Stimulated activated CD4-positive, alpha-beta T cell treated with anti-CD3 and anti-CD28 coated beads, Interleukin-1b, Interleukin-23, amount 100 ng/mL, for 48 hours (primary cell): ENCODE results near the gene TBC1D2.
"Not testable (repeated sequence)": the region's sequence is repeated elsewhere in the genome, so short reads cannot be mapped to it uniquely, and the experiment has no call there.

Experiments
- DNase-seq: peaks from one replicate; pipeline ENCODE4 v3.0.0-alpha.2; 2020

The TBC1D2 gene, protein sequence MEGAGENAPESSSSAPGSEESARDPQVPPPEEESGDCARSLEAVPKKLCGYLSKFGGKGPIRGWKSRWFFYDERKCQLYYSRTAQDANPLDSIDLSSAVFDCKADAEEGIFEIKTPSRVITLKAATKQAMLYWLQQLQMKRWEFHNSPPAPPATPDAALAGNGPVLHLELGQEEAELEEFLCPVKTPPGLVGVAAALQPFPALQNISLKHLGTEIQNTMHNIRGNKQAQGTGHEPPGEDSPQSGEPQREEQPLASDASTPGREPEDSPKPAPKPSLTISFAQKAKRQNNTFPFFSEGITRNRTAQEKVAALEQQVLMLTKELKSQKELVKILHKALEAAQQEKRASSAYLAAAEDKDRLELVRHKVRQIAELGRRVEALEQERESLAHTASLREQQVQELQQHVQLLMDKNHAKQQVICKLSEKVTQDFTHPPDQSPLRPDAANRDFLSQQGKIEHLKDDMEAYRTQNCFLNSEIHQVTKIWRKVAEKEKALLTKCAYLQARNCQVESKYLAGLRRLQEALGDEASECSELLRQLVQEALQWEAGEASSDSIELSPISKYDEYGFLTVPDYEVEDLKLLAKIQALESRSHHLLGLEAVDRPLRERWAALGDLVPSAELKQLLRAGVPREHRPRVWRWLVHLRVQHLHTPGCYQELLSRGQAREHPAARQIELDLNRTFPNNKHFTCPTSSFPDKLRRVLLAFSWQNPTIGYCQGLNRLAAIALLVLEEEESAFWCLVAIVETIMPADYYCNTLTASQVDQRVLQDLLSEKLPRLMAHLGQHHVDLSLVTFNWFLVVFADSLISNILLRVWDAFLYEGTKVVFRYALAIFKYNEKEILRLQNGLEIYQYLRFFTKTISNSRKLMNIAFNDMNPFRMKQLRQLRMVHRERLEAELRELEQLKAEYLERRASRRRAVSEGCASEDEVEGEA

DNA sequence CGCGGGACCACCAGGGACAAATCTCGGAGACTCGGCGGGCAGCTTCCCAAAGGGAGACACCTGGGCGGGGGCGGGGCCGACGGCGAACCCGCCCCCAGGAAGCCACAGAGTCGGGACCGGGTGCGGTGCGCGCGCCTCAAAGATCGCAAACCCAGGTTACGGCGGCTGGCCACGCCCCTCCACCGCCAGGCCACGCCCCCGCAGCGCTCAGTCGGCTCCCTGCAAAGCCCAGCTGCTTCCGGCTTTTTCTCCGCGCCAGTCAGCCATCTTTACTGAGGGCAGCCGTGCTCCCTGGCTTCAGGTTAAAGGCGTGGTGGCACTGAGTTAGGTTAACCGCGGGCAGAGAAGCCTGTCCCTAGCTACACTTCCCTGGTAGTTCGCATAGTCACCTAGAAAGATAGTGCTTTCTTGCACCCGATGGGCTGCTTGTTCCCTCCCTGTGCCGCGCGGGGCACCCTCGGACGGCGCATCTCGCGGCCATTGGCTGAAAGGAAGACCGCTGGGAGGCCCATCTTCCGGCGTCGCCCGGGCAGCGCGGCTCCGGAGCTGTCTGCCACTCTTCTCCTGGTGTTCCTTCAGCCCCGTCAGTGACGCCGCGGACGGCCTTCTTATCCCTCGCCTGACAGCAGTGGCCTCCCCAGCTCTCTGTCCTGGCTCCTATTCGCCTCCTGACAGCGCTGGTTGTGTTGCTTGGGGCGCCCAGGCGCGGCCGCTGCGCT lies at the start of gene TBC1D2:
TBC1D2 (minus strand) TSS at position 72 of the 719 bp plus-strand sequence. CDS start 108 bp downstream, outside the sequence.
- peak; percentile 96 for DNase-seq

DNA sequence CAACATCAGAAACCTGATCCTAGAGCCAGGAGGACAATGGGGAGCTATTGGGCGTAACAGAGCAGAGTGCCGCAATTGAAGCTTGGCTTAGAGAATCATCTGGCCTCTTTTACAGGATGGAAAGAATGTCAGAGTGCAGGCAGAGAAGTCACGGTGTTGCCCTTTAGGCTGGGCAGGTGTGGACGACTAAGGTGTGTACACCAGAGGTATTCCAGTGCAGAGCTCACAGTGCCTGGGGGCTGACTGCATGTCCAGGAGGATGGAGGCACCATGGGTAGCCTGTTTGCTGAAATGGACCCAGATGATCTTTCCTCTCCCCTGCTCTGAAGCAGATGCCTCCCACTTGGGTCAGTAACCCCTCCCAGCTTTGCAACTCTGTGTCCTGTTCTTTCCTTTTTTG lies 48.9 kb upstream of the TBC1D2 start:
- no peak for DNase-seq

DNA sequence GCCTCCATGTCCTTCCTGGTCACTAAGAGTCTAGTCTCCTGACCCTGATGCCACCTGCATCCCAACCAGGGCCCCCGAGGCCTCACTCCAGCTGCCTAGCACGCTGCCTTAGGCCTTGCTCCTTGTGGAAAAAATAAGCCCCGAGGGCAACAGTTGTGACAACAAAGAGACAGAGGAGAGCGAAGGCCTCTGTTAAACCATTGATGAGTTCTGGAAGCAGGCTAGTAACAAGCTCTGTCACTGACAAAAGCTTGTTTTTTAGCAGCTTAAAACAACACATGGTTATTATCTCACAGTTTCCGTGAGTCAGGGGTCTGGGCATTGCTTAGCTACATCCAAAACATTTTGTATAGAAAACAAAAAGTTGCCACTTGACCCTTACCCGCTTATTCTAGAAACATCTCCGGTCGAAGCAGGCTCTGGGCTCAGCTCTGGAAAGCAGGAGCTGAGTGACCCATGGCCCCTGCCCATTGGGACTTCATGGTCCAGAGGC lies 48.2 kb upstream of the TBC1D2 start:
- DNase-seq, result no peak

DNA sequence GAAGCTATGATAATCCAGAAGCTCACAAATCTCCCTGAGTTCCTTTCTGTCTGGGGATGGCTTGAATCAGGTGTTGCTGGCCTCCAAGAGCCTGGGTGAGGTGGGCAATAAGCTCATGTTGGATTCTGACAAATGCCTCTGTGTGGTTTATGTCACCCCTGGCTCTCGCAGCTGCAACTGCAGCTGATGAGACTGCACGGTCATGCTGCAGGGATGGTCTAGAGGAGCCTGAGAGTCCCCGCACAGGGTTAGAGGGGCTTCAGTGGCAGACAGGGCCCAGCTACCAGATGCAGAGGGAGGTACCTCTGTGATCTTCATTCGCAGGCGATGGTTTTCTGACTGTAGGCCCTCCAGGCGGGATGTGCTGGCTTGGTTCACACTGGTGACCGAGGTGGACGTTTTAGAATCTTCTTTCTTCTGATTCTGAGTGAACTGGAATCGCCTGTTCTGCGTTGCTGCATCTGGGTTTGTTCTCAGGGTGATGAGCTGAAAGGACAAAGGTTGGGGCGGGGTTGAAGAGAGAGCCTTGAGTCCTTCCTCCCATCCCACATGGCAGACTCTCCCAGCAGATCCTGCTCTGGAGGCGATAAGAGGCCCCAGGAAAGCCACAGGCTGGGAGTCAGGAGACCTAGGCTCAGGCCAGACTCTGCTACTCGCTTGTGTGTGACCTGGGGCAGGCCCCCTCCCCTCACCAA lies 47.6 kb upstream of the TBC1D2 start:
- DNase-seq, result no peak

DNA sequence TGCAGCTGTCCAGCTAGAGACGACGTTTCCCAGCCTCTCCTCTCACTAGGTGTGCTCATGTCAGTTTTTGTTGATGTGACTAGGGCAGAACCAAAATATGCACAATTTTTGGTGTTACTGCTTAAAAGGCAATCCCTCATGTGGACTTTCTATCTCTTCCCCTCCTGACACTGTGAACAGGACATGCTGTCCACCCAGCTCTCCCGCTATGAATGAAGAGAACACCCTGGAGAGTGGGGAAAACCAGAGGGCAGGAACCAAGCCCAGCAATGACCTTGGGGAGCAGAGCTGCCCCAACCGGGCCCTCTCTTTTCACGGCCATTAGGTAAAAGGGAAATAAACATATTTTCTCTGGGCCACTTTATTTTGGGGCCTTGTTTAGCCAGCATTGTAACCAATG lies 46.7 kb upstream of the TBC1D2 start:
- no peak for DNase-seq

DNA sequence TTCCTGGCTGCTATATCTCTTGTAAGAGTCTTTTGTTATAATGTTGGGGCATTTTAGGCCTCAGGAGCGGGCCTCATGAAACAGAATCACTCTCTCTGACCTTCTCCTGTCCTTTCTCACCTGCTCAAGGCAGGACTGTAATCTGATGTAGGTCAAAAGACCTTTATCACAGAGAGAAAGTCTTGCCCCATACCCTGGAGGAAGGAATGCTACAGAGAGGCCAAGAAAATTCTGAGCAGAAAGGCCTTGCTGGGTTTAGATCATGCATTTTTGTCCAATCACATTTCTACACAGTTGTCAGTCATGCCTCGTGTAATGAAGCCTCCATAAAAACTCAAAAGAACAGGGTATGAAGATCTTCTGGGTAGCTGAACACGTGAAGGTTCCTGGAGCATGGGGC lies 45.2 kb upstream of the TBC1D2 start:
- no peak for DNase-seq

DNA sequence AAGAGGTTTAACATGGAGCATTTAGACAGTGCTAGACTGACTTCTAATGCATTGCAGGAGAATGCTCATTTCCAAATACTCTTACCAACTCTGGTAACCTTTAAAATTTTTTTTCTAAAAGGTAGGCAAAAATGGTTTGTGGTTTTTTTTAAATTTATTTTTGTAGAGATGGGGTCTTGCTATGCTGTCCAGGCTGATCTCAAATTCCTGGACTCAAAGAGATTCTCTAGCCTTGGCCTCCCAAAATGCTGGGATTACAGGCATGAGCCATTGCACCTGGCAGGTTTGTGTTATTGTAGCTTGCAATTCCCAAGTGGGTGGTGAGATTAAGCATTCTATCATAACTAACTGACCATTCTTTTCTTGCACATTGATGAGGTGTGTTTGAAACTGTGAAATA lies 43.0 kb upstream of the TBC1D2 start:
- DNase-seq, result no peak

DNA sequence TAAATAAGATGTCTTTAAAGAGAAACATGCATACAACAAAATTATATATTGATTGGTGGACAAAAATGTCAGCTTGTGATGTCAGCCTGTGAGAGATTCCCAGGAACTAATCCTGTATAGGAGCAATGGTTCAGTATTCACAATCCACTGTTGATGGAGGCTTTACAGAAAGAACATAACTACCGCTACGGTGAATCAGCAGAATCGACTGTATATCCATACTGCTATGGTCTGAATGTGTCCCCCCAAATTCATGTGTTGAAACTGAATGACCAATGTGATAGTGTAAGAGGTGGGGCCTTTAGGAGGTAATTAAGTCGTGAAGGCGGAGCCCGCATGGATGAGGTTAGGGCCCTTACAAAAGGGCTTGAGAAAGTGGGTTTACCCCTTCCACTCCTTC lies 40.4 kb upstream of the TBC1D2 start:
- DNase-seq, result no peak

DNA sequence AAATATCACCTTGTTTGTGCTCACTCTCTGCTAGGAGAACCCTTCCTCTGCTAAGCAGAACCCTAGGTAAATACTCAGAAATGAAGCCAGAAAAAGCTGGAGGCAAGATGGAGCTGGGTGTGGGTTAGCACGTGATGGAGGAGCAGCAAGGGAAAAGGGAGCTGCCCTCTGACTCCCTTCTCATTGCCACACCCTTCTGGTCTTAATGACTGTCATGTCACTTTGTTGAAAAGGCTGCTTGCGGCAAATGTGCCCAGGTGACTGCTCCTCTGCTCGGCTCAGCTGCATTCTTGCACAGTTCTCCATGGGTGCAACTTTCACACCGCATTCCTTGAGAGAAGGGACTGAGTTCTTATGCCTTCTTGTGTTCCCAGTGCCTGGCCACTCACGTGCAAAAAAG lies 36.4 kb upstream of the TBC1D2 start:
- no peak for DNase-seq

DNA sequence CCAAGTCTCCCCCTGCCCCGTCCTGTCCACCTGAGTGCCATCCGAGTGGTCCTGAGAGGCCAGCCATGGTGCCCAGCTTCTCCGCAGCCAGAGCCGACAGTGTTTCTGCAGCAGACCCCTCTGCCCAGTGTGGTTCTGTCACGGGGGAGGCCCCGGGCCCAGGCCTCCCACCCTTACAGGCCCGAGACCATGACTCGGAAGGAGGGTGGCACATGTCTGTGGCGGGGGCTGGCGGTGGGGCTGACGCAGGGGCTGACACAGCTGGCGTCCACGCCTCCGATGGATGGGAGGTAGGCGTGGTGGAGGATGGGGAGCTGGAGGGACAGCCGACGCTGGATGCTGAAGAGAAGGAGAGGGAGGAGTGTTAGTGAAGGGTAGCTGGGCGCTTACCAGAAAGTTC lies 35.0 kb upstream of the TBC1D2 start:
- DNase-seq, result no peak

DNA sequence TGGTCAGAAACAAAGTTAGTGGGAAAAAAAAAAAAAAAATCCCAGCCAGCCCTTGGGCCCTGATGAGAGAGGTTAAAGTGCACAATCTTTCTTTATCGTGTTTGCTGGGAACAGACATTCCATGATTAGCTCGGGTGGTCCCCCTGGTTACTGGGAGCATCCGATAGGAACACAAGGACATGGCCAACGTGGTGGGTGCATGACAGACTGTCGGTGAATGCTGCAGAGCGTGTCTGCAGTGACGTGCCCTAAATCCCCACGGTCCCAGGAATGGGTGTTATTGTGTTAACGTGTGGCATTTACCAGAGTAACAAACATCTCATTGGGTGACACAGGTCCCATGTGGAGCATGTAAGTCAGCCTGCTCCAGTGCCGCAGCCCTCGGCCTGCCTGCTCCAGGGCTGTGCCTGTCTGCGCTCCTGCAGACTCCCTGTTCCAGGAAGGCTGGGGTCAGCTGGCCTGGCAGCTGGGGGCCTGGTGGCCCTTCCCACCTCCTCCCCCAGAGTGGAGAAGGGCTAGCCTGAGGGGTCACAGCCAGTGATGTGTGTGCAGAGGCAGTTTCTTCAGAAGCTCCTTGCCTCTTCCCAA lies 34.3 kb upstream of the TBC1D2 start:
- DNase-seq, result no peak

DNA sequence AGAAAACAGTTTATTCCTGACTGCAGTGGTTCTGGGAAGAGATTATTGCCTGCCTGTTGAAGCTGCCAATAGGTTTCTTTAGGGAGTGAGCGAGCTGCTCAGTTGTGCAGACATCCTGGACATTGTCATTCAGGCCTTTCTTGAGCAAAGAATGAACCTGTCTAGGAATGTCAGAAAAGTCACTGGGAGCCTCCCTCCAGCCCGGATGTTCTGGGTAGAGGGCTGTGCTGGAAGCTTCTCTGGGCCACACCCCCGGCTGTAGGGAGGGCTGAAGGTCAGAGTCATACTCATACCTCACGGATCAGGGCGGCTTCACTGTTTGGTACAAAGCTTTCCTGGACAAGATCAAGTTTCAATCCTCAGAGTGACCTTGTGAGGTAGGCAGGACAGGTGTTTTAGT lies 33.4 kb upstream of the TBC1D2 start:
- DNase-seq, result no peak

DNA sequence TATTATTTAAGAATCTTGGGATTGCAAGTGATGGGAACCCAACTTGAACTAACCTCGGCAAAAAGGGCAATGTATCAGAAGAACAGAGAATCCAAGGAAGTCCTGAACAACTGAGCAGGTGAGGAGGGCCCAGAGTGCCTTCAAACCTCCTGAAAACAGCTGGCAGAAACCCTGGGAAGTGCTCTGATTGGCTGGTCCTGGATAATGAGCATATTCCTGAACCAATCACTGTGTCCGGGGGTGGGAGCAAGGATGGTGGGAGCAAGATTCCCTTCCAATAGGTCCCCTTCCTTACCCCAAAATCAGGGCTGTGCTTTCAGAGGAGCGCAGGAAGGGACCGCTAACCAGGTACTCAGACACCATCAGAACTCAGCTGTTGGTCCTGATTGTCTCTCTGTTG lies 31.9 kb upstream of the TBC1D2 start:
- DNase-seq, result no peak

DNA sequence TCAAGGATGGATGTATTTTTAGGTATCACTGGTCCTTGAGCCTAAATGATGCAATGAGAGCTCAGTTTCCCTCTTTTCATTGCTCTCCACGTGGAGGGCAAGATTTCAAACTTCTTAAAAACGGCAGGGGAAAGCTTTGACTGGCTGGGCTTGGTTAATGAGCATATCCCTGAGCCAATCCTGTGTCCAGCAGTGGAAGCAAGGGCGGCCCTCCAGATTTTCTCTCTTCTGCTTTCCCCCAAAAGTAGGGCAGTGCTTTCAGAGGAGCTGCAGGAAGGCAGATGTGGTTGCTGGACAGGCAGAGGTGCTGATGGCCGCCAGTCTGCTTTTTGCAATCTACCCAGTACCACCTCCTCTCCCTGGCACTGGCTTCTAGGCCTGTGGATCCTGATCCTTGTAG lies 30.0 kb upstream of the TBC1D2 start:
- no peak for DNase-seq

DNA sequence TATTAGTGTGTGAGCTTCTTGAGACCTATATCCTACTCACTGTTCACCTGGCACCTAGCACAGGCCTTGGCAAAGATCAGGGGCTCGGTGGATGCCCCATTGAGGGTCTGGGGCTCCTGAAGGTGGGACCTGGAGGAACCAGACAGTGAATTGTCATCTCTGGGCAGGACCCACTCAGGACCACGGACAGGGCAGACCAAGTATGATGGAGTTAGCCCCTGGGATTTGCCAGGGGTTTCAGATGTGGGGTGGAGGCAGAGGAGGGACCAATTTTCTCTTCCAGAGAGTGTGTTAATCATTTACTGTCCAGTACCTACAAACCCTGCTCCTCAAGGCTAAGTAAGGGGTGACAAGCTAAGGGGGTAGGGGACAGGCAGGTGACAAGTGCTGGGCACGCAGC lies 29.3 kb upstream of the TBC1D2 start:
- DNase-seq, result no peak

DNA sequence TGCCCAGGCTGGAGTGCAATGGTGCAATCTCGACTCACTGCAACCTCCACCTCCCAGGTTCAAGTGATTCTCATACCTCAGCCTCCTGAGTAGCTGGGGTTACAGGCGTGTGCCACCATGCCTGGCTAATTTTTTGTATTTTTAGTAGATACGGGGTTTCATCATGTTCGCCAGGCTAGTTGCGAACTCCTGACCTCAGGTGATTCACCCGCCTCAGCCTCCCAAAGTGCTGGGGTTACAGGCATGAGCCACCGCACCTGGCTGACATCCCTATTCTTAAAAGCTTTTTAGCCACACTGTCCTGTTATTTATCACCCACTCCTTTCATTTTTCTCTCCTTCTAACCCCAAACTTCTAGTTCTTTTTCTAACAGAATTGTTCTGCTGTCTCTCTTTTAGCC lies 27.7 kb upstream of the TBC1D2 start:
- DNase-seq, result not testable (repeated sequence)

DNA sequence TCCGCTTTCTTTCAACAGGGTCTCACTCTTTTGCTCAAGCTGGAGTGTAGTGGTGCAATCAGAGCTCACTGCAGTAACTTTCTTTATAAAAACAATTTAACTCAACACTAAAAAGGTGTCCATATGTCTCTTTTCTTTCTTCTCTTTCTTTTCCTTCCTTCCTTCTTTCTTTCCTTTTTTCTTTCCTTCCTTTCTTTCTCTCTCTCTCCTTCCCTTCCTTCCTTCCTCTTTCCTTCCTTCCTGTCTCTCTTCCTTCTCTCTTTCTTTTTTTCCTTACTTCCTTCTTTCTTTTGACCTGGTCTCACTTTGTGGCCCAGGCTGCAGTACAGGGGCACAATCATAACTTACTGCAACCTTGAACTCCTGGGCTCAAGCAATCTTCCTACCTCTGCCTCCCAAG lies 25.8 kb upstream of the TBC1D2 start:
- no peak for DNase-seq

DNA sequence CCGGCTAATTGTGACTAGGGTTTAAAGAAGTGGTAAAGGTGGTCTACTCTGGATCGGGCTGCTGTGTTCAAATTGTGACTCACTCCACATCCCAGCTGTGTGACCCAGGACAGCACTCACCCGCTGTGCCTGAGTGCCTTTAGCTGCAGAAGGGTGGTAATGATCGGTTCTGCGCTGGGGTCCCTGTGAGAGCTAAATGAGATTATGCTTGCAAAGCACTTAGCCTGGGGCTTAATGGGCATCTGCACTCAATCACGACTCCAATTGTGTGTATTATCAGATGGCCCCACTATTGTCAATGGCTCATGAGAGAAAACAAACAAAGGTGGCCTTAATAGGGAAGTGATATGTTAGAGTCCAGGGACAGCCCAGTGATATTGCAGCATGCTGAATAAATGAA lies 25.1 kb upstream of the TBC1D2 start:
- DNase-seq, result no peak

DNA sequence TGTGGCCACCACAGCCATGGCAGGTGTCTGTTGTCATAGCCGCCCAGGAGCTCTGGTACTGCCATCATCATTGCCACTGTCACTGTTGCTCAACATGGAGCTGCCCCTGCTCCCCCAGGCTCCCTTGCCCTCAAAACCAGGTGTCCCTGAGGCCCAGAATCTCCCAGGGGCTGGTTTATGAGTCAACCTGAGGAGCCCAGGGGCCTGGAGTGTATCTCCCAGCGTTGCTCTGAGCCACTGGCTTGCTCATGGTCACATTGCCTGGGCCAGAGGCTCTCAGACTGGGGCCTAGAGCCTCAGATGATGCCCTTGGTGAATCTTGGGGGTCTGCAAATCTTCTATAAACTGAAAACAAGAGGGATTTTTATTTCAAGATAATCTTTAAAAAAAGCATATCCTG lies 24.7 kb upstream of the TBC1D2 start:
- DNase-seq, result no peak

DNA sequence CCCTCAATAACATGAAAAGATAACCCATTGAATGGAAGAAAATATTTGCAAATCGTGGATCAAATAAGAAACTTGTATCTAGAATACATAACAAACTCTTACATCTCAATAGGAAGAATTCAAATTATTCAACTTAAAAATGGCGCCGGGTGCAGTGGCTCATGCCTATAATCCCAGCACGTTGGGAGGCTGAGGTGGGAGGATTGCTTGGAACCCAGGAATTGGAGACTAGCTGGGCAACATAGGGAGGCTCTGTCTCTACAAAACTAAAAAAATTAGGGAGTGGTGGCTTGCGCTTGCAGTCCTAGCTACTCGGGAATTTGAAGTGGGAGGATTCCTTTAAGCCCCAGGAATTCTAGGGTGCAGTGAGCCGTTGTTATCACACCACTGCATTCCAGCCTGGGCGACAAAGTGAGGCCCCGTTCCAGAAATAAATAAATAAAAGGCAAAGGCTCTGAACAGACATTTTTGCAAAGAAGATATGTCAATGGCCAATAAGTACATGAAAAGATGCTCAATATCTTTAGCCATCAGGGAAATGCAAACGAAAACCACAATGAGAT lies 21.5 kb upstream of the TBC1D2 start:
- no peak for DNase-seq

DNA sequence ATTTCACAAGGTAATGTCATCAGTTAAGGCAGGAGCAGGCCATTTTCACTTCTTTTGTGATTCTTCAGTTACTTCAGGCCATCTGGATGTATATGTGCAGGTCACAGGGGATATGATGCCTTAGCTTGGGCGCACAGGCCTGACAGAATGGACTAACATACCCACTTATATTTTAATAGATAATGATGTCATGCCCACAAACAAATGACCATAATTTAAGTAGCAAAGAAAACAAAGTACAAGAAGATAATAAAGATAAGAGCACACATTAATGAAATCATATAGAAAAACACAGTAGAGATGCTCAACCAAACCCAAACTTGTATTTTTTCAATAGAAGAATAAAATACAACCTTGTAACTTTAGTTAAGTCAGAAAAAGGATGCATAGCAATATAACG lies 19.7 kb upstream of the TBC1D2 start:
- no peak for DNase-seq

DNA sequence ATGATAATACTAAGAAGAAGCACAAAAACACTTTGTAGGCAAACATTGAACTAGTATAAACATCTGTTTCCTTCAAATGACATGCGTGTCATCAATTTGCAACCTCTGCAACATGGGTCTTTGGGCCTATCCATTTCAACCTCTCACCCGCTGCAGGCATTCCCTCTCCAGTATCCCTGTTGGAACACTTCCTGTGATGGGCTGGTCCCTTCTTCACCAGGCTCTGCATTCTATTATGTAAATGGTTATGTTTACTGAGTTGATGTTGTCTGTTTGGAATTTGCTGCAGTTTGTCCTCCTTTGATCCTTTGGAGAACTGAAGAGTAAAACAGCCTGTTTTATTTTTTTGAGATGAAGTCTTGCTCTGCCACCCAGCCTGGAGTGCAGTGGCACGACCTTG lies 16.6 kb upstream of the TBC1D2 start:
- DNase-seq, result no peak
